GM20431 (cell line): ENCODE results near the gene TRMT2A.

ENCODE experiments used
- in situ Hi-C: fragments of 300-500 bp; cut with MseI, MboI; formaldehyde crosslinking; loops from one replicate; pipeline ENCODE4 v1.15.0; 2020; ENCODE audit warnings: low sequenced_read_pairs; ENCODE audit not compliant: unreplicated experiment

Gene TRMT2A

GRCh38 chr22:20109411-20110358 lies 7.3 kb downstream of the TRMT2A start:
- in situ Hi-C loops = no loop called here

GRCh38 chr22:20108757-20109230 lies 8.2 kb downstream of the TRMT2A start:
- in situ Hi-C loops = no loop called here

- in situ Hi-C loops = no loop called here
Observed at GRCh38 chr22:20107951-20108756, 8.9 kb downstream of the TRMT2A start.

GRCh38 chr22:20107471-20107901 lies 9.5 kb downstream of the TRMT2A start:
- in situ Hi-C loops = no loop called here

GRCh38 chr22:20106849-20107237 lies 10.2 kb downstream of the TRMT2A start:
- in situ Hi-C loops = no loop called here

GRCh38 chr22:20106205-20106848 lies 10.7 kb downstream of the TRMT2A start:
- in situ Hi-C loops = no loop called here

- in situ Hi-C loops = no loop called here
Observed at GRCh38 chr22:20105456-20106204, 11.4 kb downstream of the TRMT2A start.

GRCh38 chr22:20102203-20102780 lies 14.7 kb downstream of the TRMT2A start:
- in situ Hi-C loops = no loop called here

- in situ Hi-C loops = no loop called here
Observed at GRCh38 chr22:20101638-20102037, 15.4 kb downstream of the TRMT2A start.

- in situ Hi-C loops = no loop called here
Observed at GRCh38 chr22:20099099-20099711, 17.8 kb downstream of the TRMT2A start.

GRCh38 chr22:20096574-20097420 lies 20.2 kb downstream of the TRMT2A start:
- in situ Hi-C loops = no loop called here

- in situ Hi-C loops = no loop called here
Observed at GRCh38 chr22:20095521-20095920, 21.5 kb downstream of the TRMT2A start.

GRCh38 chr22:20094197-20094807 lies 22.7 kb downstream of the TRMT2A start:
- in situ Hi-C loops = no loop called here

GRCh38 chr22:20093418-20094196 lies 23.4 kb downstream of the TRMT2A start:
- in situ Hi-C loops = no loop called here

- in situ Hi-C loops = no loop called here
Observed at GRCh38 chr22:20092477-20092854, 24.6 kb downstream of the TRMT2A start.

- in situ Hi-C loops = no loop called here
Observed at GRCh38 chr22:20091690-20092476, 25.1 kb downstream of the TRMT2A start.
